NT2/D1 (cell line): Measurements from ENCODE around the gene ENPEP.
A peak's percentile ranks its signal among the peaks of the same experiment; 100 is the strongest.
"Not testable (repeated sequence)": the region's sequence is repeated elsewhere in the genome, so short reads cannot be mapped to it uniquely, and the experiment has no call there.

Experiments used
- DNase-seq: peaks from one replicate; pipeline ENCODE4 v3.0.0-alpha.2; 2011; ENCODE audit warnings: low read depth, low spot score
- H3K27me3 ChIP-seq: 2 replicates; pipeline ENCODE4 v1.6.0; 2011; ENCODE audit warnings: mild to moderate bottlenecking; ENCODE audit not compliant: insufficient read length, insufficient read depth
- H3K36me3 ChIP-seq: 2 replicates; pipeline ENCODE4 v1.6.1; 2011; ENCODE audit warnings: mild to moderate bottlenecking, low read length, mixed read lengths; ENCODE audit not compliant: insufficient read depth, insufficient read length
- H3K4me1 ChIP-seq: 2 replicates; pipeline ENCODE4 v1.5.1; 2011; ENCODE audit not compliant: insufficient read depth, insufficient read length
- H3K4me3 ChIP-seq: 2 replicates; pipeline ENCODE4 v1.5.1; 2011; ENCODE audit warnings: low read depth; ENCODE audit not compliant: insufficient read length
- H3K9ac ChIP-seq: 2 replicates; pipeline ENCODE4 v1.6.0; 2011; ENCODE audit warnings: low read depth; ENCODE audit not compliant: insufficient read length
- H3K9me3 ChIP-seq: 2 replicates; pipeline ENCODE4 v1.5.1; 2011; ENCODE audit warnings: mild to moderate bottlenecking, low read length; ENCODE audit not compliant: insufficient read depth
- SUZ12 ChIP-seq: IDR thresholded peaks from 2 replicates; pipeline ENCODE4 v1.6.1; 2011; ENCODE audit not compliant: insufficient read length, insufficient read depth; ENCODE audit errors: extremely low read depth
- YY1 ChIP-seq: IDR thresholded peaks from 2 replicates; pipeline ENCODE4 v1.6.1; 2011; ENCODE audit not compliant: insufficient read length, insufficient read depth
- ZNF274 ChIP-seq: IDR thresholded peaks from 2 replicates; pipeline ENCODE4 v1.6.1; 2011; ENCODE audit warnings: mild to moderate bottlenecking, low read depth, low read length

ENPEP gene, protein sequence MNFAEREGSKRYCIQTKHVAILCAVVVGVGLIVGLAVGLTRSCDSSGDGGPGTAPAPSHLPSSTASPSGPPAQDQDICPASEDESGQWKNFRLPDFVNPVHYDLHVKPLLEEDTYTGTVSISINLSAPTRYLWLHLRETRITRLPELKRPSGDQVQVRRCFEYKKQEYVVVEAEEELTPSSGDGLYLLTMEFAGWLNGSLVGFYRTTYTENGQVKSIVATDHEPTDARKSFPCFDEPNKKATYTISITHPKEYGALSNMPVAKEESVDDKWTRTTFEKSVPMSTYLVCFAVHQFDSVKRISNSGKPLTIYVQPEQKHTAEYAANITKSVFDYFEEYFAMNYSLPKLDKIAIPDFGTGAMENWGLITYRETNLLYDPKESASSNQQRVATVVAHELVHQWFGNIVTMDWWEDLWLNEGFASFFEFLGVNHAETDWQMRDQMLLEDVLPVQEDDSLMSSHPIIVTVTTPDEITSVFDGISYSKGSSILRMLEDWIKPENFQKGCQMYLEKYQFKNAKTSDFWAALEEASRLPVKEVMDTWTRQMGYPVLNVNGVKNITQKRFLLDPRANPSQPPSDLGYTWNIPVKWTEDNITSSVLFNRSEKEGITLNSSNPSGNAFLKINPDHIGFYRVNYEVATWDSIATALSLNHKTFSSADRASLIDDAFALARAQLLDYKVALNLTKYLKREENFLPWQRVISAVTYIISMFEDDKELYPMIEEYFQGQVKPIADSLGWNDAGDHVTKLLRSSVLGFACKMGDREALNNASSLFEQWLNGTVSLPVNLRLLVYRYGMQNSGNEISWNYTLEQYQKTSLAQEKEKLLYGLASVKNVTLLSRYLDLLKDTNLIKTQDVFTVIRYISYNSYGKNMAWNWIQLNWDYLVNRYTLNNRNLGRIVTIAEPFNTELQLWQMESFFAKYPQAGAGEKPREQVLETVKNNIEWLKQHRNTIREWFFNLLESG

DNA sequence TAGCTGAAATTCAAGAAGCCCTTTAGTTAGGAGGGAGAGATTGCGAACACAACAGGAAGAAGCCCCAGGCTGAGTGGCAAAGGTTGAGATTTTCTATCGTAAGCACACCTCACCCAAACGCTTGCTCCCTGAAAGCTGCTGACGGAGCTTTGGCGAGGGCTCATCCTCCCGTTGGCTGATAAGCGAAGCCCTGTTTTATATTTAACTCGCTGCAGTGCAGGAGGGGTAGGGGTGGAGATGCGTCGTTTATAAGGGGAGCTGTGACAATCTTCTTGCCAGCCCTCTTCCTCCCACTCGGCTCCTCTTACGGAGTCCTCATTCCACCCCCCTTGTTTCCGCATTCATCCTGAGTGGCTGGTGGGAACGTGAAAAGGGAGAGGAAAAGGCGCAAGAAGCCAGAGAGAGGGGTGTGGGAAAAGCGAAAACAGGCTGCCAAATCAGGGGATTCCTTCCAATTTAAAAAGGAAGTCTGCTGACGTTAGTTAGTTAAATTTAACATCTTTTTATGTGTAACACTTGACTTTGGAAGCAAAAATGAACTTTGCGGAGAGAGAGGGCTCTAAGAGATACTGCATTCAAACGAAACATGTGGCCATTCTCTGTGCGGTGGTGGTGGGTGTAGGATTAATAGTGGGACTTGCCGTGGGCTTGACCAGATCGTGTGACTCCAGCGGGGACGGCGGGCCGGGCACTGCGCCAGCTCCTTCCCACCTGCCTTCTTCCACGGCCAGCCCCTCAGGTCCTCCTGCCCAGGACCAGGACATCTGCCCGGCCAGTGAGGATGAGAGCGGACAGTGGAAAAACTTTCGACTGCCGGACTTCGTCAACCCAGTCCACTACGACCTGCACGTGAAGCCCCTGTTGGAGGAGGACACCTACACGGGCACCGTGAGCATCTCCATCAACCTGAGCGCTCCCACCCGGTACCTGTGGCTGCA lies at the start of gene ENPEP:
Gene ENPEP (plus strand): TSS at position 275 of the 938 bp plus-strand sequence. CDS start 260 bp downstream, at position 535.
- TF ChIP-seq SUZ12 (no peak), ZNF274 (no peak), YY1 (no peak)
- Histone ChIP-seq H3K9ac (no peak within 1 kb of the TSS), H3K27me3 (no peaks in the 10 kb centered on the region), H3K9me3 (no peaks in the 10 kb centered on the region), H3K4me1 (no peaks in the 10 kb centered on the region), H3K4me3 (no peak within 1 kb of the TSS), H3K36me3 (no peaks in the 10 kb centered on the region)
- DNase-seq: no peak

DNA sequence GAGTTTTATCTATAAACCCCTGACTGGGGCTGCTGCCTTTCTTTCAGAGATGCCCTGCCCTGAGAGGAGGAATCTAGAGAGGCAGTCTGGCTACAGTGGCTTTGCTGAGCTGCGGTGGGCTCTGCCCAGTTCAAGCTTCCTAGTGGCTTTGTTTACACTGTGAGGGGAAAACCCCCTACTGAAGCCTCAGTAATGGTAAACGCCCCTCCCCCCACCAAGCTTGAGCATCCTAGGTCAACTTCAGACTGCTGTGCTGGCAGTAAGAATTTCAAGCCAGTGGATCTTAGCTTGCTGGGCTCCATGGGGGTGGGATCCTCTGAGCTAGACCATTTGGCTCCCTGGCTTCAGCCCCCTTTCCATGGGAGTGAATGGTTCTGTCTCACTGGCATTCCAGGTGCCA lies 44.1 kb upstream of the ENPEP start:
- H3K9me3 ChIP-seq, H3K9ac ChIP-seq, H3K27me3 ChIP-seq, H3K4me1 ChIP-seq, H3K36me3 ChIP-seq, H3K4me3 ChIP-seq: not testable (repeated sequence)
- DNase-seq: peak; percentile 35

DNA sequence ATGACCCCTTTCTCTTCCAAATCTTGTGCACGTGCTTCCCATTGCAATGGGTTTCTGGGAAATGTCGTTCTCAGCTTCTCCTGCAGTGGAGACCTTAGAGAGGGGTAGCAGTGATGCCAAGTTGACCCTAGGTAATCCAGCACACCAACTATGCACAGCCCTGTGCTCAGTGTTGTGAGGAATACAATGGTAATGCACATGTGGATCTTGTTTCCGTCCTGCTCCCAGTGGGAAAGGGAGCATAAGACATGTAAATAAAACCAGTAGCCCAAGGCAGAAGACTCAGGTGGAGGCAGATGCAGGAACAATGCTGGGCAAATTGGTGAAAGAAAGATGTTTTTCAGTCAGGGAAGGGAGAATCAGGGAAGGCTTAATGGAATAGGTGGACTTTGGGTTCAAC lies 38.7 kb upstream of the ENPEP start:
- not testable (repeated sequence) for H3K4me1 ChIP-seq, H3K9me3 ChIP-seq, H3K27me3 ChIP-seq, H3K36me3 ChIP-seq, H3K4me3 ChIP-seq, DNase-seq, H3K9ac ChIP-seq

DNA sequence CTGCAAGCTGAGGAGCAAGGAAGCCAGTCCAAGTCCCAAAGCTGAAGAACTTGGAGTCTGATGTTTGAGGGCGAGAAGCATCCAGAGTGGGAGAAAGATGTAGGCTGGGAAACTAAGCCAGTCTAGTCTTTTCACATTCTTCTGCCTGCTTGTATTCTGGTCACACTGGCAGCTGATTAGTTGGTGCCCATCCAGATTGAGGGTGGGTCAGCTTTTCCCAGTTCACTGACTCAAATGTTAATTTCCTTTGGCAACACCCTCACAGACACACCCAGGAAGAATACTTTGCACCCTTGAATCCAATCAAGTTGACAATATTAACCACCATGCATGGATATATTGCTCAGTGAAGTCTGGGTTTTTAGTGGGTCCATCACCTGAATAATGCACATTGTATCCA lies 36.7 kb upstream of the ENPEP start:
- not testable (repeated sequence) for H3K4me3 ChIP-seq, H3K27me3 ChIP-seq, H3K9ac ChIP-seq, H3K36me3 ChIP-seq, H3K4me1 ChIP-seq, DNase-seq, H3K9me3 ChIP-seq

DNA sequence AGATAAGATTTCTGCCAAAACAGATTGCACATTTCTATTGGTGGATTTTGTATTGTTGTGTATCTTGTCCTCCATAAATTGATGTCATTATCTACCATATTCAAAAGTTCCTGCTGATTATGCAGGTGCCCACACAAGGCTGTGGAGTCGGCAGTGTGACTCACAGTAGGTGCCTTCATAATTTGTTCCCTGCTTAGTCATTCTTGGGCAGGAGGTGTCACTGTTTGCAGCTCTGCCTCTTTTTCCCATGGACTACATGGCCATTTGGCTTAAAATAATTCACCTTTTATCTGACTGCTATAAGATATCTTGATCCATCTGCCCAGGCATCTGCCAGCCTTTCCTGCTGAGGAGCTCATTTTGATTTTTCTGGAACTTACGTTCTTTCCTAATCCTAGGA lies 33.6 kb upstream of the ENPEP start:
- Histone ChIP-seq H3K27me3 (no peaks in the 10 kb centered on the region), H3K9ac (no peak overlapping the region), H3K9me3 (no peaks in the 10 kb centered on the region), H3K36me3 (no peaks in the 10 kb centered on the region), H3K4me1 (no peaks in the 10 kb centered on the region), H3K4me3 (no peak overlapping the region)
- no peak for DNase-seq
- TF ChIP-seq YY1 (no peak), SUZ12 (no peak), ZNF274 (no peak)

DNA sequence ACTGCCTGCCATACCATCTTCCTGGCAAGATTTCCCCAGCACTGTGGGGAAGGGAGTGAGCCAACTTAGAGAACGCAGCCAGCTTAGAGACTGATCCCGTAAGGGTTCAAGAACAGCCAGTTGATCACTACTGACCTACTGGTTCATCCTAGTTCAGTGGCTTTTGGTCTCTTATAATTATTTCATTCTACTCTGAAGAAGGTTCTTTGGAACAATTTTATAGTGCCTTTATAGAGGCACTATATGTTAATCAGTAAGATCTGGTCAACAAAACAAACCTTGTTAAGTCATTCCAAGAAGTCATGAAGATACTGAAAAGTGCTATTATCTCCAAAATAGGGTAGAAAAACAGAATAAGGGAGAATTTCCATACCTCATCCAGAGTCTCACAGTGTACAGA lies 33.2 kb upstream of the ENPEP start:
- no peak for DNase-seq
- Histone ChIP-seq H3K4me1 (no peaks in the 10 kb centered on the region), H3K4me3 (no peak overlapping the region), H3K36me3 (no peaks in the 10 kb centered on the region), H3K27me3 (no peaks in the 10 kb centered on the region), H3K9ac (no peak overlapping the region), H3K9me3 (no peaks in the 10 kb centered on the region)
- no peak for TF ChIP-seq ZNF274
- no peak for TF ChIP-seq SUZ12
- no peak for TF ChIP-seq YY1

DNA sequence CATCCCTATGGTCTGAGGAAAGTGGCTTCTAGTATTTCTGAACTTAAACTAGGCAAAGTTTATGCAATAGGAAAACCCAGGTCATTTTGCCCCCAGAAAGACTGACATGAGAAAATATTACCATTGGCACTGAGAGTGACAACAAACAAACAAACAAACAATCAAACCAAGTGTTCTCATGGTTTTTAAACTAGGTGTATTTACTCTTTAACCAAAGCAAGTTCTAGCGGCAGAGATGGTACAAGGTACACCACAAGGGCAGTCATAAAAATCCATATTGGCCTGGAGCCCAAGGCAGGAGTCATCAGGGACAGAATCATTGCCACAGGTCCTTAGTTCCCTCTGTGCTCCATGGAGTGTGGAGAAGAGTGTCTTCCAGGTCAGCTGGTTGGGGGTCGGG lies 26.0 kb upstream of the ENPEP start:
- Histone ChIP-seq H3K36me3 (no peaks in the 10 kb centered on the region), H3K27me3 (no peaks in the 10 kb centered on the region), H3K9ac (no peak overlapping the region), H3K4me3 (no peak overlapping the region), H3K4me1 (no peaks in the 10 kb centered on the region), H3K9me3 (no peaks in the 10 kb centered on the region)
- TF ChIP-seq ZNF274 (no peak), SUZ12 (no peak), YY1 (no peak)
- DNase-seq: no peak
